Measurements from ENCODE around the gene EDIL3.
"Not testable (repeated sequence)": the region's sequence is repeated elsewhere in the genome, so short reads cannot be mapped to it uniquely, and the experiment has no call there.

Gene EDIL3

GRCh38 chr5:84059672-84060071 is 325.0 kb downstream of the EDIL3 start:
- DNase-seq (ENCODE audit: low read depth): no peak

DNA sequence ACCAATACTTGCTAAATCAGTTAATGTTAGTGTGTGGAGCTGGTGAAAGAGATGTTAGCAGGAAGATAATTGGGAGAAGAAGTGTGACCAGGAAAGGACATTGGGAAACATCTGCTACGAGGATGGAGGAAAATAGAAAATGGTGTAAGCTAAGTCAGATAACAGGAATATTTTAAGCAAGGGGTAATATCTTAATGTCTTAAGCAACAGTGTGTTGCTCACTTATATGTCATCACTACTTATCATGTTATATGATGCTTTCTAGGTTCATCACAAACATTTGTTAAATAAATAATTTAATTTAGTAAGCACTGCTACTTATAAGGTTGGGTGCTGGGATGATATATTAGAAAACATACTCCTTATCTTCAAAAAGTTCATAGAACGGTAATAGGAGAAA is 326.1 kb downstream of the EDIL3 start:
- no peak for DNase-seq (ENCODE audit: low read depth)

- DNase-seq (ENCODE audit: low read depth): no peak
Observed at GRCh38 chr5:84057211-84057610, 327.5 kb downstream of the EDIL3 start.

DNA sequence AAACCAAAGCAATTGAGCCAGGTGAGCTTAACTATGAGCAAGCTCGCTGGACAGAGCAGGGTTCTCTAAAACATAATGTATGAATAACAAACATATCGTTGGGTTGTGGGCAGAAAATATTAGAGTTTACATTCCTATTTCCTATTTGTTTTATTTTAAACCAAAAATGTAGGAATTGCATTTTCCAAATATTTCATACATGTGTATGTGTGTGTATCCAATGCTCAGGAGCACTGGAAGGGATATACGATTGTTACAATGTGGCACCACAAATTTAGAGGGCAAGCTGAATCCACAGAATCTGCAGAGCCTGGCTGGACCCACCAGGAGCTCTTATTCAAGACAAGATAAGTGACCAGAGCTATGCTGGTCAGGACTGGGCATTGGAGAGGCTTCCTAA is 338.7 kb downstream of the EDIL3 start:
- no peak for DNase-seq (ENCODE audit: low read depth)

DNA sequence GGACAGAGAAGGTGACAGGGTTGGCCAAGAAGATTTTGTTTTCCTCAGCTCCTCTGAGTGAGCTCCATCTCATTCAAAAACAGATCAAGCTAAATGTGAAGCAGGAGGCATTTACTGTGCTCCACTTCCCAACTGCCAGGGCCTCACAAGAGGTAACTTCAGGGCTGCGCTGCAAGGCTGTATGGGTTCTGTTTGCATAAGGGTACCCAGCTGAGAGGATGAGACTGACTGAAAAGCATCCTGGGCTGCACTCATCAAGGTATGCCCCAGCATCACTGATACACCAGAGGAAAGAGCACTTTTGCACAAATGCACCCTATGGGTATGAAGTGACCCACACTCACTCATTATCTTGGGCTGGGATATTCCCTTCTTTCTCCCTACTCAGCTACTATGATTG is 347.8 kb downstream of the EDIL3 start:
- DNase-seq (ENCODE audit: low read depth): no peak

- no peak for DNase-seq (ENCODE audit: low read depth)
Observed at GRCh38 chr5:84032324-84032723, 352.4 kb downstream of the EDIL3 start.

GRCh38 chr5:84028093-84028492 is 356.6 kb downstream of the EDIL3 start:
- no peak for DNase-seq (ENCODE audit: low read depth)

- not testable (repeated sequence) for DNase-seq (ENCODE audit: low read depth)
Observed at GRCh38 chr5:84018521-84018920, 366.2 kb downstream of the EDIL3 start.

DNA sequence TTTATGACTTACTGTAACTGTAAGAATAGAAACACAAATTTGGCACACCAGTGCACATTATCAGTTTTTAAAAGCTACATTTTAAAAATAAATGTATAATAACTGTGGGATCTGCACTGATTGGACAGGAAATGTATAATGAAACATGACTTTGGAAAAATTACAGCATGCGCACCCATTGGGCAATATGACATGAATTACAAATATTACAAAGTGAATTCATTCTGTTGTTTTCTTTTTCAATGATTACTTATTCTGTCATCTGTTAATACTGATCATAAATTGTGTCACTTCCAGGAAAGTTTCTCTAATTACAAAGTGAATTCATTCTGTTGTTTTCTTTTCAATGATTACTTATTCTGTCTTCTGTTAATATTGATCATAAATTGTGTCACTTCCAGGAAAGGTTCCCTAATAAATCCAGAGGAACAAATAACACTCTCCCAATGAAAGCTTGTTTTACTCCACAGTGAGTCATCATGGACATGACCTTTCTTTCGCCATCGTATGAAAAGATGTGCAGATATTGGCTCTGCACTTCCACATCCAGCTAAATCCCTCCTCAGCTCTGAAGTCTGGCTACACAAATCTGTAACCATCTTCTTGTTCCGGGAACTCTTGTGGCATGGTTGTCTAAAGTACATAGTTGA is 367.0 kb downstream of the EDIL3 start:
- no peak for DNase-seq (ENCODE audit: low read depth)

GRCh38 chr5:84016085-84016484 is 368.6 kb downstream of the EDIL3 start:
- DNase-seq (ENCODE audit: low read depth): no peak

GRCh38 chr5:84014966-84015365 is 369.7 kb downstream of the EDIL3 start:
- DNase-seq (ENCODE audit: low read depth): no peak

- no peak for DNase-seq (ENCODE audit: low read depth)
Observed at GRCh38 chr5:83993803-83994202, 390.9 kb downstream of the EDIL3 start.

- no peak for DNase-seq (ENCODE audit: low read depth)
Observed at GRCh38 chr5:83991566-83992224, 393.0 kb downstream of the EDIL3 start.

GRCh38 chr5:83988293-83988685 is 396.4 kb downstream of the EDIL3 start:
- DNase-seq (ENCODE audit: low read depth): no peak

- DNase-seq (ENCODE audit: low read depth): no peak
Observed at GRCh38 chr5:83987513-83988292, 397.0 kb downstream of the EDIL3 start.

DNA sequence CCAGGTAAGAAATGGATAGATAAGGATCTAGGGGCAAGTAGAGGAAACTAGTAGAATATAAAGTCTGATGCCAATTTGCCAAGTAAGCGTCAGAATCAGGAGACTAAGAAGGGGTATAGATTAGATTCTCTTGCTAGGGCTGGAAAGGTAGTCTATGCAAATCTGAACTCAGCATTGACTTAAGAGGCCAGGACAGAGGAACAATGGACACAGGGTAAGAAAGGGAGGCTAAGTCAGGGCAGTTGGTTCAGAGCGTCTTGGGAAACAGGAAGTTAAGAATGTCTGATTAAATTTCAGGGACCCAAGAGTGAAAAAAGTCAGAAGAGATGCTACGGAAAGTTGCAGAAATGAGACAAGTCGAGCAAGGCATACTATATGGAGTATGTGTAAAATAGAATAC is 400.8 kb downstream of the EDIL3 start:
- no peak for DNase-seq (ENCODE audit: low read depth)

DNA sequence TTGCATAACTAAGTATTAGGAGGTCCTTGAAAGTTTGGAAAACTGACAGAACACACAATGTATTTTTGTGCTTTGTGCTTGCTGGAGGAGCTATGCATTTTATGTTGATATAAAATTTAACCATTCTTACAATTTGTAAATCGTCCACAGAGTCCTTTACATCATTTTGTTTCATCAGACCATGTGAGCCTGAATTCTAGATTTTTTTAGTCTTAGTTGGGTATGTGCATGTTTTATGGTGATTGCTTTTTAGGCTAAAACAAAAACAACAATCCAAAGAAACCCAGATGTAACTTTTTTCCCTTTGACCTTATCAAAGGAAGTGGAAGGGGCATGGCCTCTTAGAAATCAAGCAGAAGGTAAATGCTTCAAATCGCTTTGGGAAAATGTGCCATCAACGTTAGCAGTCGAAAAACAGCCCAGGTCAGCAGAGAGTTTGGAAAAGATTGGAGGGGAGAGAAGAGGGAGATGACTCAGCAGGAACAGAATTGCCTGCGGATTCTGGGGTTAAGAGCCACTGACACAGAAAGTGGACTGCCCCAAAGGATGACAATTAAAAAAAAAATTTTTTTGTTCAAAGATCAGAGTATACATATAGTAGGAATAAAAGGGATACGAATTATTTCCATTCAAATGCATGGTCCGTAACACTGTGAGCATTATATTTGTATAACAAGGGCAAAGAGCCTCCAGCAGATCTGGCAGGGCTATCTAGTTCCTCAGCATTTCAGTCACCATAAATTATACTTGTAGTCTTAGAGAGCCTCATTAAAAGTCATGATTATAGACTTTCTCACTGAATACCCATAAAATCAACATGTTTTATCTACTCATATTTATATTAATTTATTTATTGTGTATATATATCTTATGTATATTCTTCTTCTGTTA is 410.5 kb downstream of the EDIL3 start:
- no peak for DNase-seq (ENCODE audit: low read depth)

- DNase-seq (ENCODE audit: low read depth): no peak
Observed at GRCh38 chr5:83972909-83973308, 411.8 kb downstream of the EDIL3 start.

- DNase-seq (ENCODE audit: low read depth): no peak
Observed at GRCh38 chr5:83972236-83972635, 412.4 kb downstream of the EDIL3 start.

DNA sequence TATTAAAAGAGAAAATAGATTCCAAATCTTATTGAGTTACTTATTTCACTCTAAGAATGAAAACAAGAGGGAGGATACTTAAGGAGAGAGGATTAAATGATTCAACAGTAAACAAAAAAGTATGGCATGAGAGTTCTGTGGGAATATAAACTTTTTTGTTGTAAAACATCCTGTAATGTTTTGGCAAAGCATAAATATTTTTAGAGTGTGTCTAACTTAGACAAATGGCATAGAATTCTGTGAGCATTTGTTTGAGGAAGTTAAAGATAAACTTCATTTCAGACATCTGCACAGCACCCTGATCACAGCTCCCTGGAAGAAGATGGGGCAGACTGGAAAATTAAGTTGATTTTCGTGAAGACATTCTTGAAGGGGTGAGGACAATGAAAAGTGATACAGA is 417.3 kb downstream of the EDIL3 start:
- no peak for DNase-seq (ENCODE audit: low read depth)

DNA sequence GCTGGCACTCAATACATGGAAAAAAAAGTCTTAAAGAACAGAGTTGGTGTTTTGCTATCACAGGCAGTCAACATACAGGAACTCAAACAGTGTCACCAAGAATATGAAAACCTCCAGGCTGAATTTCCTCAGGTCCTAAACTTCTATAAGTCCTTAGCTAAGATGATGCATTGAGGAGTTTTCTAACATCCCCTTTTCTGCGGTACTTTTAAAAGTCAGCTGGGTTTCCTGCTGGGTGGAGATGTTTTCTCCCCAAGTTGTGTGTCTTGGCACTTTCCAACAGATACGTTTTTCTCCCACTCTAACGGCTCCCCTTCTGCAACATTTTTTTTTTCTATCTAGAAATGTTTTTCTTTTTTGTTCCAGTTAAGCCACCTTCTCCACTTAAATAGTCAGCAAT is 419.2 kb downstream of the EDIL3 start:
- DNase-seq (ENCODE audit: low read depth): no peak

DNA sequence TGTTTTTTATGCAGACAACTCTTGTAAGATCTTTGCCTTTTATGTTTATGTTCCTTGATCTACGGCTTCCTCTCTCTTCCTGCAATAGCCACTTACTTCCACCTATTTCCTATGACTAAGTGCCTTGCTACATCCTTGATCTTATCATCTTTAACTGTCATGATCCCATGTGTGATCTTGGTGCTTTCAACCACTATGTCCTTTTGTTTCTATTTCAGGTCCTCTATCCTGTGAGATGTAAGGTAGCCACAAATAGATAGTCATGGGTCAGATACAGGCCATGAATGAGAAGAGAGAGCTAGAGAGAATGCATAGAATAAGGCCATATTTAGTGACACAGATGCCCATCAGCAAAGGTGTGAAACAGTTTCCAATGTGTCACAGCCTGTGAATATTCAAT is 420.4 kb downstream of the EDIL3 start:
- no peak for DNase-seq (ENCODE audit: low read depth)

Measured in activated T-cell treated with anti-CD3 and anti-CD28 coated beads for 24 hours (primary cell).